ENCODE measurements around the gene FHIT. TPM values are rescaled to one million over a fixed set of nuclear protein-coding genes. Genes with fewer than 3 reads are reported as not detected.

The FHIT gene
- total and polyA plus RNA-seq, 2 of the 4 experiments (the other 2 are of a cell fraction): 0.07 TPM; not detected in 1

DNA sequence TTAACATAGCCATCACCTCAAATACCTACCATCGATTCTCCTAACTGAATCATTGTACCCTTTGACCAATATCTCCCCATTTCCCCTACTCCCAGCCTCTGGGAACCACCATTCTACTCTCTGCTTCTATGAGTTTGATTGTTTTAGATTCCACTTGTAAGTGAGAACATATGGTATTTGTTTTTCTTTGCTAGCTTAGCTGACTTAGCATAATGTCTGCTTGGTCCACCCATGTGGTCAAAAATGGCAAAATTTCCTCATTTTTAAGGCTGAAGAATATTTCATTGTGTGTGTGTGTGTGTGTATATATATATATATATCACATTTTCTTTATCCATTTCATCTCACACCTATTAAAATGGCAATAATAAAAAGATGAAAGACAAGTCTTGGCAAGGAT lies 469.3 kb downstream of the FHIT start:
- H3K9me3 ChIP-seq (ENCODE audit: control insufficient read depth, insufficient read depth, low read length): peaks cover 3% of the 10 kb centered on the region; the same call in 1 of the 2 replicates
- no peak overlapping the region for H2BK5ac ChIP-seq (ENCODE audit: low read depth, low read length, poor library complexity, severe bottlenecking)
- H4K8ac ChIP-seq (ENCODE audit: low read depth in 2 of 2, low read length in 2 of 2): no peak overlapping the region
- no peak overlapping the region for H4K5ac ChIP-seq (ENCODE audit: low read depth, low read length)
- no peak overlapping the region for H3K27ac ChIP-seq (ENCODE audit: insufficient read depth, low read length)
- no peaks in the 10 kb centered on the region for H4K20me1 ChIP-seq (ENCODE audit: insufficient read depth, low read length)
- no peak overlapping the region for H3K9ac ChIP-seq (ENCODE audit: low read depth, low read length)
- BruUV-seq (replicated peaks): no TSS peak
- H3K27me3 ChIP-seq (ENCODE audit: control insufficient read depth, insufficient read depth, low read length): no peaks in the 10 kb centered on the region
- H2AFZ ChIP-seq (replicated peaks; ENCODE audit: low read length, poor library complexity): no peak overlapping the region
- no peak for DNase-seq
- no peak overlapping the region for H4K91ac ChIP-seq (ENCODE audit: insufficient read depth, low read depth, low read length)
- ChIA-PET POLR2A (ENCODE audit: unreplicated experiment) (no interaction called here), CTCF (no interaction called here)
- no peak for ATAC-seq (ENCODE audit: low read depth)
- no peaks in the 10 kb centered on the region for H3K4me1 ChIP-seq (ENCODE audit: control insufficient read depth, insufficient read depth, low read length)
- WGBS, 2 experiments (ENCODE audit: extremely low coverage in 2 of 2, insufficient read length in 1 of 2): no CpG with 5 or more reads among the region's 1 CpG
- H2BK120ac ChIP-seq (ENCODE audit: low read depth, low read length): no peak overlapping the region
- H3K4me2 ChIP-seq (ENCODE audit: low read depth, low read length): no peak overlapping the region
- no peak overlapping the region for H3K4ac ChIP-seq (ENCODE audit: low read depth, low read length)
- no peaks in the 10 kb centered on the region for H3K36me3 ChIP-seq (ENCODE audit: control insufficient read depth, insufficient read depth, low read length)
- no peak overlapping the region for H2BK20ac ChIP-seq (ENCODE audit: low read depth, low read length)
- no peak overlapping the region for H3K23ac ChIP-seq (ENCODE audit: low read depth, low read length)
- no peak overlapping the region for H2AK5ac ChIP-seq (ENCODE audit: low read depth, low read length)
- dilution Hi-C loops (cut with HindIII; ENCODE audit: low sequenced_read_pairs, unreplicated experiment): no loop called here
- no peak overlapping the region for H3K56ac ChIP-seq (ENCODE audit: extremely low read depth, insufficient read depth, low read length)
- no peak overlapping the region for H3K14ac ChIP-seq (replicated peaks; ENCODE audit: low read depth, low read length)
- H3K4me3 ChIP-seq (ENCODE audit: insufficient read depth, low read depth, low read length): no peak overlapping the region
- no peaks in the 10 kb centered on the region for H3K79me1 ChIP-seq (ENCODE audit: low read depth in 1 of 2, low read length in 2 of 2)
- intact Hi-C loops (cut with micrococcal nuclease): no loop called here
- in situ Hi-C loops (cut with MboI; ENCODE audit: low sequenced_read_pairs): no loop called here
- no peak overlapping the region for H2AK9ac ChIP-seq (replicated peaks; ENCODE audit: low read depth, low read length, poor library complexity)
- no peak overlapping the region for H3K18ac ChIP-seq (ENCODE audit: low read depth, low read length)
- no peak overlapping the region for H2BK15ac ChIP-seq (ENCODE audit: low read depth, low read length)
- no peaks in the 10 kb centered on the region for H3K9me1 ChIP-seq (ENCODE audit: insufficient read depth, low read length)
- TF ChIP-seq MXI1 (IDR thresholded peaks at IDR 0.05; ENCODE audit: borderline replicate concordance, low read depth, low read length) (no peak), MAFK (IDR thresholded peaks at IDR 0.05; ENCODE audit: low read depth, low read length) (no peak), MAZ (IDR thresholded peaks at IDR 0.05; ENCODE audit: borderline replicate concordance, low read depth, low read length) (no peak), RAD21 (IDR thresholded peaks at IDR 0.05; ENCODE audit: low read length) (no peak), RFX5 (IDR thresholded peaks at IDR 0.05; ENCODE audit: low read depth, low read length) (no peak), CHD1 (IDR thresholded peaks at IDR 0.05; ENCODE audit: low read depth, low read length) (no peak), SMC3 (IDR thresholded peaks at IDR 0.05; ENCODE audit: low read depth, low read length) (no peak), BHLHE40 (IDR thresholded peaks at IDR 0.05; ENCODE audit: low read depth, low read length) (no peak), RCOR1 (IDR thresholded peaks at IDR 0.05; ENCODE audit: insufficient replicate concordance, low read length) (no peak), NFE2L2 (IDR thresholded peaks at IDR 0.05; ENCODE audit: low read depth, low read length) (no peak)
- TF ChIP-seq, protein P1, sequence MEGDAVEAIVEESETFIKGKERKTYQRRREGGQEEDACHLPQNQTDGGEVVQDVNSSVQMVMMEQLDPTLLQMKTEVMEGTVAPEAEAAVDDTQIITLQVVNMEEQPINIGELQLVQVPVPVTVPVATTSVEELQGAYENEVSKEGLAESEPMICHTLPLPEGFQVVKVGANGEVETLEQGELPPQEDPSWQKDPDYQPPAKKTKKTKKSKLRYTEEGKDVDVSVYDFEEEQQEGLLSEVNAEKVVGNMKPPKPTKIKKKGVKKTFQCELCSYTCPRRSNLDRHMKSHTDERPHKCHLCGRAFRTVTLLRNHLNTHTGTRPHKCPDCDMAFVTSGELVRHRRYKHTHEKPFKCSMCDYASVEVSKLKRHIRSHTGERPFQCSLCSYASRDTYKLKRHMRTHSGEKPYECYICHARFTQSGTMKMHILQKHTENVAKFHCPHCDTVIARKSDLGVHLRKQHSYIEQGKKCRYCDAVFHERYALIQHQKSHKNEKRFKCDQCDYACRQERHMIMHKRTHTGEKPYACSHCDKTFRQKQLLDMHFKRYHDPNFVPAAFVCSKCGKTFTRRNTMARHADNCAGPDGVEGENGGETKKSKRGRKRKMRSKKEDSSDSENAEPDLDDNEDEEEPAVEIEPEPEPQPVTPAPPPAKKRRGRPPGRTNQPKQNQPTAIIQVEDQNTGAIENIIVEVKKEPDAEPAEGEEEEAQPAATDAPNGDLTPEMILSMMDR (conservative IDR thresholded peaks at IDR 0.05; ENCODE audit: low read depth, low read length): no peak
- TF ChIP-seq, protein P2, sequence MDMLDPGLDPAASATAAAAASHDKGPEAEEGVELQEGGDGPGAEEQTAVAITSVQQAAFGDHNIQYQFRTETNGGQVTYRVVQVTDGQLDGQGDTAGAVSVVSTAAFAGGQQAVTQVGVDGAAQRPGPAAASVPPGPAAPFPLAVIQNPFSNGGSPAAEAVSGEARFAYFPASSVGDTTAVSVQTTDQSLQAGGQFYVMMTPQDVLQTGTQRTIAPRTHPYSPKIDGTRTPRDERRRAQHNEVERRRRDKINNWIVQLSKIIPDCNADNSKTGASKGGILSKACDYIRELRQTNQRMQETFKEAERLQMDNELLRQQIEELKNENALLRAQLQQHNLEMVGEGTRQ (IDR thresholded peaks at IDR 0.05; ENCODE audit: low read depth, low read length): no peak
